ENCODE data around the gene POU2F2. TPM values are rescaled to one million over a fixed set of nuclear protein-coding genes. Genes with fewer than 3 reads are reported as not detected.
"Not testable (repeated sequence)": the region's sequence is repeated elsewhere in the genome, so short reads cannot be mapped to it uniquely, and the experiment has no call there.

The POU2F2 gene
- polyA plus RNA-seq, 1 donor: 2.0 TPM

GRCh38 chr19:42059196-42059595 lies 73.0 kb downstream of the POU2F2 start:
- DNase-seq: no peak

DNA sequence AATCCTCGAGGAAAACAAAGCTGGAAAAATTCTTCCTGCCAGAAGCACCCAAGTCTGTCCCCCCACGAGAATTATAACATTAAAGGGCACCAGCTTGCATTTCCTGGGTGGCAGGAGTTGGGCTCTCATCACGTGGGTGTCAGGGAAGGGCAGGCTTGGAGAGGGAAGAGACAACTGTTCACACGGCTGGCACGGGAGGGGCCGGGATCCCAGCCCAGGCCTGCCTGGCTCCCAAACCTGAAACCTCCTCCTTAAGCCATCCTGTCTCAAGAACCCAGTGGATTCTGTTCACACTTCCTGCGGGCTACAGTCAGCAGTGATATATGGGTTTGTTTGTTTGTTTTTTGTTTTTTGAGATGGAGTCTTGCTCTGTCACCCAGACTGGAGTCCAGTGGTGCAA lies 74.4 kb downstream of the POU2F2 start:
- no peak for DNase-seq

DNA sequence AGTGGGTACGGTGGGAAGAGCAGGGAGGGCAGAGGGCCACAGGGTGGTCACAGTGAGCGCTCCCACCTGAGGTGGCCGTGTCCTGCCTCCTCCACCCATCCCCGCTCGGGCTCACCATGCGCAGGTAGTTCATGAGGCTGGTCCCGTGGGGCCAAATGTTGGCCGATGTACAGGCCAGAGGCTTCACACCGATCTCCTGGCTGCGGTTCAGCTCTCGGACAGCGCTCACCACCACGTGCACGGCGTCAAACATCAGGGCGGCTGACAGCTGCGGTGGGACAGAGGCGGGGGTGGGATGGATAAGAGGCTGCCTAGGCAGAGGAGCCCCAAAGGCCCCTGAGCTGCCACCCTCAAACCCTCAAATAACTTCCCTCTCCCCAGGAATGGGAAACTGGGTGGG lies 78.0 kb downstream of the POU2F2 start:
- no peak for DNase-seq

DNA sequence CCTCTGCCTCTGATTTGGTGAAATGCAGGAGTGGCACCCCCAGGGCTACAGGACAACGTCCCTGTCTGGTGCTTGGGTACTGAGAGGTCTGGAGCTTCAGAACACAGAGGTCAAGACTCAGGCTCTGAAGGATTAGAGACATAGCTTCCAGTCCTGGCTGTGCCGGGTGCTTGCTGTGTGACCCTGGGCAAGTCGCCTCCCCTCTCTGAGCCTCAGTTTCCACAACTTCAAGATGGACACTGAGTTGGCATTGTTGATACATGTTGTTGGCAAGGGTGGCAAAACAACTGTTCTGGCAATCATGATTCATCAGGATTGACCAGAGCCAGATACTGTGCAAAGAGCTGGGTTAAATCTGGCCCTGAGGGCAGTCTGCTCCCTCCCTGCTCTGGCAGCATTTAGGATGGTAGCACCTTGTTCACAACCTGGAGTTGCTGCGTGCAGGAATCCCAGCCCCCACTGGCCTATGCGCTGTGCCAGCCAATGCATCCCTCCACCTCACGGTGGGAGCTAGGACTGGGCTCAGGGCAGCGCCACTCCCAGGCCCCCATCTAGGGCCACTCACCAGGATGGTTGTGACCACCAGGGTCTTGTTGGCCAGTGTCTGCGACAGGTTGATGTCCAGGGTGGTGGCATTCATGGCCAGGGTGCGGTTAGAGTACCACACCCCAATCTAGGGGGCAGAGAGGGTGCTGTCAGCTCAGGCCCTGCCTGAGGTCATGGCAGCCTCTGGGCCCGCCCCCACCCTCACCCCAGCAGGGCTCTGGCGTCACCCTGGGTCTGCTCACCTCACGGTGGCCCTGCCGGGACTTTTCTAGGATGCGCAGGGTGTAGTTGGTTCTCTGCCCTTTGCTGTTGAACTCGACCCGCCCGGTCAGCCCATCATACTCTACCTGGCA lies 79.0 kb downstream of the POU2F2 start:
- no peak for DNase-seq

- no peak for DNase-seq
Observed at GRCh38 chr19:42052241-42052863, 79.9 kb downstream of the POU2F2 start.

GRCh38 chr19:42051166-42052115 lies 80.8 kb downstream of the POU2F2 start:
- DNase-seq: no peak

- no peak for DNase-seq
Observed at GRCh38 chr19:42048992-42049391, 83.3 kb downstream of the POU2F2 start.

DNA sequence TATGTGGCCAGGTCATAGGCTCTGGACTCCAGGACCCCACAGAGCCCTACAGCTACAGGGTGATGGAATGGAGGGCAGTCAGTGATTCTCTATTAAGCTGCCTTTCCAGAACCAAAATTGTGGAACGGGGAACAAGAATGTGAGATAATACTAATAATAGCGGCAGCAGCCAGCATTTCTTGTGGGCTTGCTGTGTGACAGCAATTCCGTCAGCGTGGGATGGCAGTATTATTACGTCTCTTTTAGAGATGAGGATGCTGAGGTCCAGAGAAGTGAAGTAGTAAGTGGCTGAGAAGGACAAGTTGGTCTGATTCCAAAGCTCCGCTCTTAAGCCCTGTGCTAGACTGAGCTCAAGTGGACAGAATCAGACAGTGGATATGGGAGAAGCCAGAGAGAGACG lies 86.7 kb downstream of the POU2F2 start:
- no peak for DNase-seq

DNA sequence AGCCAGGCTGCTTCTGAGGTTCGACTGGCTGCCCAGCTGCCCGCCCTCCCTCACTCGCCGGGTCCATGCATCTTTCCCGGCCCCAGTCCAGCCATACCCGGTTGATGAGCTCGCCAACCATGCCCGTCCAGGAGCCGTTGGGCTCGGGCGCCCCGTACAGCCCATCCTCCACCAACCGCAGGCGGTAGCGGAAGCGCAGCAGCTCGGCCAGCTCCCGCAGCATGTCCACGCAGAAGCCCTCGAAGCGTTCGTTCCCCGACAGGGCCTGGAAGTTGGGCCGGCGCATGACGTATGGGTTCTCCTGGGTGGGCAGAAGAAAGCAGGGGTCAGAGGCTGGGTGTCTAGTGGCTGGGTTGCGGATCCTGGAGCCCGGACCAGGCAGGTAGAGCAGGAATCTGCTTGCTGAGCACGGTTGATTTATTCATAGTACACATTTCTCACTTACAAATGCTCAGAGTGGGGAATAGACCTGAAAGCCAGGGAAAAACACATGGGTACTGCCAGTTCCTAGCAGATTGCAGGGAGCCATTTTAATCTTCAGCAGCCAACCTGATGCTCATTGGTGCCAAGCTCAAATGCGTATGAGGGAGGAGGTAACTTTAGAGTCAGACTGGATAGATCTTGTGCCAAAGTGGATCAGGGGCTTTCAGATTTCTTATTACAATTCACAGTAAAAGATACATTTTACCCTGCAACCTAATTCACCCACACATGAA lies 89.6 kb downstream of the POU2F2 start:
- DNase-seq: no peak

DNA sequence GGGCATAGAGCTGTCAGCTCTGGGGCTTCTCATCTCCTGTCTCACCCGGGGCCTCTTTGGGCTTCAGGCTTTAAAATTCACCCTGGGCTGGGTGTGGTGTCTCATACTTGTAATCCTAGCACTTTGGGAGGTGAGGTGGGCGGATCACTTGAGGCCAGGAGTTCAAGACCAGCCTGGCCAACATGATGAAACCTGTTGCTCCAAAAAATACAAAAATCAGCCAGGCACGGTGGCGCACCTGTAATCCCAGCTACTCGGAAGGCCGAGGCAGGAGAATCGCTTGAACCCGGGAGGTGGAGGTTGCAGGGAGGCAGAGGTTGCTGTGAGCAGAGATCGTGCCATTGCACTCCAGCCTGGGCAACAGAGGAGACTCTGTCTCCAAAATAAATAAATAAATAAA lies 91.8 kb downstream of the POU2F2 start:
- not testable (repeated sequence) for DNase-seq

- DNase-seq: no peak
Observed at GRCh38 chr19:42040031-42040430, 92.2 kb downstream of the POU2F2 start.

- DNase-seq: peak; percentile 21
Observed at GRCh38 chr19:42038666-42039065, 93.6 kb downstream of the POU2F2 start.

- no peak for DNase-seq
Observed at GRCh38 chr19:42037649-42038048, 94.6 kb downstream of the POU2F2 start.

Other genes starting within 250 kb of the POU2F2 start
- gene ARHGEF1, start 249.3 kb downstream of the POU2F2 start, polyA plus RNA-seq (ENCODE audit: insufficient read length): 49.2 TPM
- 0.22 TPM for gene ERFL, start 204.0 kb downstream of the POU2F2 start, polyA plus RNA-seq (ENCODE audit: insufficient read length)
- 65.0 TPM for gene RABAC1, start 173.1 kb downstream of the POU2F2 start, polyA plus RNA-seq (ENCODE audit: insufficient read length)
- not detected for gene ATP1A3, start 138.2 kb downstream of the POU2F2 start, polyA plus RNA-seq (ENCODE audit: insufficient read length)
- 2.2 TPM for gene GRIK5, start 62.2 kb downstream of the POU2F2 start, polyA plus RNA-seq (ENCODE audit: insufficient read length)
- 12.4 TPM for gene ZNF574, start 56.3 kb downstream of the POU2F2 start, polyA plus RNA-seq (ENCODE audit: insufficient read length)
- gene DEDD2, start 85.2 kb upstream of the POU2F2 start, polyA plus RNA-seq (ENCODE audit: insufficient read length): 16.6 TPM
- 6.7 TPM for gene ZNF526, start 87.9 kb upstream of the POU2F2 start, polyA plus RNA-seq (ENCODE audit: insufficient read length)
- 47.4 TPM for gene GSK3A, start 110.2 kb upstream of the POU2F2 start, polyA plus RNA-seq (ENCODE audit: insufficient read length)
- 34.5 TPM for gene ERF, start 122.7 kb upstream of the POU2F2 start, polyA plus RNA-seq (ENCODE audit: insufficient read length)
- gene CIC, start 136.8 kb upstream of the POU2F2 start, polyA plus RNA-seq (ENCODE audit: insufficient read length): 44.8 TPM
- gene PRR19, start 169.7 kb upstream of the POU2F2 start, polyA plus RNA-seq (ENCODE audit: insufficient read length): 0.53 TPM
- 33.6 TPM for gene PAFAH1B3, start 170.2 kb upstream of the POU2F2 start, polyA plus RNA-seq (ENCODE audit: insufficient read length)
- 0.41 TPM for gene TMEM145, start 180.9 kb upstream of the POU2F2 start, polyA plus RNA-seq (ENCODE audit: insufficient read length)
- gene MEGF8, start 193.2 kb upstream of the POU2F2 start, polyA plus RNA-seq (ENCODE audit: insufficient read length): 30.9 TPM

Measured in hindlimb muscle (tissue), 1 donor.